ENCODE results near the gene CFTR.

Gene CFTR

DNA sequence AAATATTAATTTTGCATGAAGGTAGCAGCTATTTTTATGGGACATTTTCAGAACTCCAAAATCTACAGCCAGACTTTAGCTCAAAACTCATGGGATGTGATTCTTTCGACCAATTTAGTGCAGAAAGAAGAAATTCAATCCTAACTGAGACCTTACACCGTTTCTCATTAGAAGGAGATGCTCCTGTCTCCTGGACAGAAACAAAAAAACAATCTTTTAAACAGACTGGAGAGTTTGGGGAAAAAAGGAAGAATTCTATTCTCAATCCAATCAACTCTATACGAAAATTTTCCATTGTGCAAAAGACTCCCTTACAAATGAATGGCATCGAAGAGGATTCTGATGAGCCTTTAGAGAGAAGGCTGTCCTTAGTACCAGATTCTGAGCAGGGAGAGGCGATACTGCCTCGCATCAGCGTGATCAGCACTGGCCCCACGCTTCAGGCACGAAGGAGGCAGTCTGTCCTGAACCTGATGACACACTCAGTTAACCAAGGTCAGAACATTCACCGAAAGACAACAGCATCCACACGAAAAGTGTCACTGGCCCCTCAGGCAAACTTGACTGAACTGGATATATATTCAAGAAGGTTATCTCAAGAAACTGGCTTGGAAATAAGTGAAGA lies 112.3 kb downstream of the CFTR start:
- peak in 1 of 3 donors; percentile 10 for DNase-seq

DNA sequence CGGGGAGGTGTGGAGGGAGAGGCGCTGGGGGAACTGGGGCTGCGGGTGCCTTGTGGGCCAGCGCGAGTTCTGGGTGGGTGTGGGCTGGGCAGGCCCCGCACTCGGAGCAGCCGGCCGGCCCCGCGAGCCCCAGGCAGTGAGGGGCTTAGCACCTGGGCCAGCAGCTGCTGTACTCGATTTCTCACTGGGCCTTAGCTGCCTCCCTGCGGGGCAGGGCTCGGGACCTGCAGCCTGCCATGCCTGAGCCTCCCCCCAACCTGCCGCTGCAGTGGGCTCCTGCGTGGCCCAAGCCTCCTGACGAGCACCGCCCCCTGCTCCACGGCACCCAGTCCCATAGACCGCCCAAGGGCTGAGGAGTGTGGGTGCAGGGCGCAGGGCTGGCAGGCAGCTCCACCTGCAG lies 116.3 kb downstream of the CFTR start:
- DNase-seq = no peak

DNA sequence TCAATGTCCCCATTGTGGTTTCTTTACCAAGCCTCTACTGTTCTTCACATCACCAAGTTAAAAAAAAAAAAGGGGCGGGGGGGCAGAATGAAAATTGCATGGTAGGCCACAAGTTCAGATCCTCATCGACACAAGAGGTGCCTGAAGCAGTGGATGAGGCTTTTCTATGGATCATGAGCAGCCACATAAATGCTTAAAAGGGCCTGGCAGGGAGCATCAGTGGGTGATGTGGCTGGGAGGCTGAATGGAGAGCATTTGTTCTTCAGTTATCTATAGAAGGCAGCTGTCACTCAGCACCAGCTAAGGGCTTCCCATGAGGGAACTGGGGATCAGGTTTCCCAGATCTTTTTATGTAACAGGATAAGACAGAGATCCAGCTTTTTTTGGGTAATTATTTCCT lies 117.9 kb downstream of the CFTR start:
- DNase-seq = no peak

DNA sequence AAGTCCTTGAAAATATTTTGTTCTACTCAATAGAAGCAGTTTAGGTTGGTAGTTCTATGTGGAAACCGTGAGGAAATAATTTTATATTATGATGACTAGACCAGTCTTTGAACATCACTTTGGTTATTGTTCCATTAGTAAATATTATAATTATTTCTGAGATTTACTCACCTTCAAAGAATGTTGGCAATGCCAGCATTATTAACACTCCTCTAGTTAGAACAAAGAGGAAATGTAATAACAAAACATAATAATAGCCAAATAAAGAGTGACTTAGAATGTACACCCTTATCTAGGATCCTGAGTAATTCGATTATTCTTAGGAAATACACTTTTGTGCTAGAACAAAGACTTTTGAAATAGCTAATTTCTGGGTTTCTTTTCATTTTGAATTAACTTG lies 121.1 kb downstream of the CFTR start:
- no peak for DNase-seq

DNA sequence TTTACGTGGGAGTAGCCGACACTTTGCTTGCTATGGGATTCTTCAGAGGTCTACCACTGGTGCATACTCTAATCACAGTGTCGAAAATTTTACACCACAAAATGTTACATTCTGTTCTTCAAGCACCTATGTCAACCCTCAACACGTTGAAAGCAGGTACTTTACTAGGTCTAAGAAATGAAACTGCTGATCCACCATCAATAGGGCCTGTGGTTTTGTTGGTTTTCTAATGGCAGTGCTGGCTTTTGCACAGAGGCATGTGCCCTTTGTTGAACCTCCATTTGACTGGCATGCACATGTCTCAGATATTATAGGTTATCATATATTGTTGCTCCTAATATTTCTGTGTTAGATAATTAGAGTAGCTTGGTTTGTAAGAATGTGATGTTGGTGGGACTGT lies 123.8 kb downstream of the CFTR start:
- no peak for DNase-seq

DNA sequence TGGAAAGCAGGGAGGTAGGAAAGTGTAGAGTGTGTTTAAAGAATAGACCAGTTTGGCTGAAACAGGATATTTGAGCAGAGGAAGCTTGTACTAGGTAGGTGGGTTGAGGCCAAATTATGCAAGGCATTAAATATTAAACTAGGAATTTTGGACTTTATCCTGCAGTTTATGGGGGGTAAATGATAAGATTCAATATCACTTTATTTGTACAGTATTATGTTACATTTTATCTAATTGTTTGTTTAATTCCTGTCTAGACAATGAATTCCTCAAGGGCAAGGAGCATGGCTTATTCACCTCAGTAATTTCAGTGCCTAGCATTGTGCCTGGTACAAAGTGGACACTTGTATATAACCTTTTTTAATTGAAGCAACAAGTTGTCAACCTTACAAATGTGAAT lies 125.9 kb downstream of the CFTR start:
- DNase-seq = no peak

DNA sequence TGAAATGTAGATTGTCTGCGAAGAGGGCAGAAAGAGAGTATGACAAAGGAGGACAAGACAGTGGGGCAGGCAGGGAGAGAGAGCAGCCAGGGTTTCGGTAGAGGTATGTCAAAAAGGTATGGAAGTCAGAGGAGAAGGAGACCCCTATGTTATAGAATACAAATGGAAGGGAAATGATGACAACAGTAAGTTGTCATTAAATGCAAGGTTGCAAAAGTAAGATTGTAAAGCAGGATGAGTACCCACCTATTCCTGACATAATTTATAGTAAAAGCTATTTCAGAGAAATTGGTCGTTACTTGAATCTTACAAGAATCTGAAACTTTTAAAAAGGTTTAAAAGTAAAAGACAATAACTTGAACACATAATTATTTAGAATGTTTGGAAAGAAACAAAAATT lies 126.3 kb downstream of the CFTR start:
- no peak for DNase-seq

DNA sequence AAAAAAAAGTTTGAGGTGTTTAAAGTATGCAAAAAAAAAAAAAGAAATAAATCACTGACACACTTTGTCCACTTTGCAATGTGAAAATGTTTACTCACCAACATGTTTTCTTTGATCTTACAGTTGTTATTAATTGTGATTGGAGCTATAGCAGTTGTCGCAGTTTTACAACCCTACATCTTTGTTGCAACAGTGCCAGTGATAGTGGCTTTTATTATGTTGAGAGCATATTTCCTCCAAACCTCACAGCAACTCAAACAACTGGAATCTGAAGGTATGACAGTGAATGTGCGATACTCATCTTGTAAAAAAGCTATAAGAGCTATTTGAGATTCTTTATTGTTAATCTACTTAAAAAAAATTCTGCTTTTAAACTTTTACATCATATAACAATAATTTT lies 130.6 kb downstream of the CFTR start:
- no peak for DNase-seq

DNA sequence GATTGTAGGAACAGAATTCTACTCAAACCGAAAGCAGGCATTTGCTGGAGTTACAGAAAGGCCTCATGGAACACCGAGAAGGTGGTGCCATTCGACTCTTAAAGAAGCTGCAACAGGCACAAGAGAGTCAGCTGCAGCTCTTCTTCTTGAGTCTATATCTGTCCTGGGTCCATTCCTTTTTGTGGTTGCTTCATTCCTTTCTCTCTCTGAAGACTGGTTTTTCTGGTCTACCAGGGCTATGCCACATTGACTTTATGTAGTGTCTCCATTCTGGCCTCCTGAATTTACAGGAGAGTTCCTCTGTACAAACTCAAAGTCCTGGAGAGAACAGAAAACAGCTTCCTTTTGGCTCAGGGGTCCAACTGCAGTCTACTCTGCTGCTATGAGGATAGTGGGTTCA lies 132.8 kb downstream of the CFTR start:
- DNase-seq = no peak

DNA sequence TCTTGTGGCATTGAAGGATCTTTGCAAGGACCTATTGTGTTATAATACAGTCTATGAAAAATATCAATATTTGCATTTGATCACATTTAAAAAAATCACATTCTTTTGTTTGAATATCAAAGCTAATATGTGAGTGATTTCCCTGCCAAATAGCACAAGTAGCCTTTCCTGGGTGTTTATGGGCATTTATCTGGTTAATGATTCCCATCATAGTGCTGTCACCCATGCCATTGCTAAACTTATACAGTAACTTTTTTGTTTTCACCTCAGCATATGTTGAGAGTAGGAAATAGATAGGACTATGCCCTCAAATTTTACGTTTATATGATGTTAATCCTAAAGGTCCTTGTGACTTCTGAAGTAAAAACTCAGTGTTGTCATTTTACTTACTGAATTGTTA lies 136.9 kb downstream of the CFTR start:
- no peak for DNase-seq

DNA sequence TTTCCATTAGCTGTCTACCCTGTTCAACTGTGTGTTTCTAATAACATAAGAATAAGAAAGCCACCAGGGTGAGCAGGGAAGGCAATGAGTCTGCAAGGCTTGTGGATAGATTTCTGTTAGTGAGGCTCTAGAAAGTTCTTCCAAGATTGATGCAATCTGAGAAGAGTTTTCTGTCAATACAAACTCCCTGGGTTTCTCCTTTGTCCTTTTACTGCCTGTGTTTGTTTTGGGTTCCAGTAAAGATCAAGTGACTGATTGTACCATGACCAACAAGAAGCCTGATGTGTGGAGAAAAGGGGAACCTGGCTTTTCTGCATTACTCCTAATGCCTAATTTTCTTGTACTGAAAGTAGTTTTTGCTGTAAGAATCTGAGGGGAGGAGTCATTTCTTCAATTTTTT lies 139.9 kb downstream of the CFTR start:
- DNase-seq = no peak

DNA sequence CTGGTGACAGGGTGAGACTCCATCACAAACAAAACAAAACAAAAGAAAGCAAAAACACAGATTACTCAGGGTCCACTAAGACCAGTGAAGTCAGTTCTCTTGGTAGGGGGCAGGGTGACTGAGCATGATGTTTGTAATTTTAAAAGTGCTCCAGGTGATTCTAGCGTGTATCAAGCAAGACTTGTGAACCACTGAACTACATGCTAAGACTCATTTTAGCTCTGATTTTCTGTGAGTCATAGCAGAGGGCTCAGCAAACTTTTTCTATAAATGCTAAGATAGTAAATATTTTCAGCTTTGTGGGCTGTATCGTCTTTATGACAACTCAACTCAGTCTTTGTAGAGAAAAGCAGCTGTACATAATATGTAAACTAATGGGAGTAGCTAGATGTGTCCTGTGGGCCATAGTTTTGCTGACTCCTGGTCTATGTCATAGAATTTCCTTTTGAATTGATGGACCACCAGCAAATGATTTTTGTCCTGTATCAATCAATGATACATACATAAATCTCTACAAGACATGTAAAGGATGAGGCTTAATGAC lies 141.3 kb downstream of the CFTR start:
- DNase-seq = no peak

DNA sequence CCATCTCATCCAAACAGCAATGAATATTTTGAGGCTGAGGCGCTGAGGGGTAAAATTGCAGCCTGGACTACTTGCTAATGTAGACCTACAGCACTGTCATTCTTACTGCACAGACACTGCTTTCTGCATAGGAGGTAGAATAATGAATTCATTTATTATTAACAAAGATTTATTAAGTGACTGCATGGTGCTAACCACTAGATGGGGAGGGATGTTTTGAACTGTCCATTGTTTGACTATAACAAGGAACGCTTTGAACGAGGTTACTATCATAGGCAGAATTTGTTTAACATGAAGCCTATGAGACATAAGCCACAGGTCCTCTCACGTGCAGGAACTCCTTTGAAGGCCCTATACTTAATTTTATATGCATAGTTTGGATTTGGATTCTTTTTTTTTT lies 143.8 kb downstream of the CFTR start:
- no peak for DNase-seq

DNA sequence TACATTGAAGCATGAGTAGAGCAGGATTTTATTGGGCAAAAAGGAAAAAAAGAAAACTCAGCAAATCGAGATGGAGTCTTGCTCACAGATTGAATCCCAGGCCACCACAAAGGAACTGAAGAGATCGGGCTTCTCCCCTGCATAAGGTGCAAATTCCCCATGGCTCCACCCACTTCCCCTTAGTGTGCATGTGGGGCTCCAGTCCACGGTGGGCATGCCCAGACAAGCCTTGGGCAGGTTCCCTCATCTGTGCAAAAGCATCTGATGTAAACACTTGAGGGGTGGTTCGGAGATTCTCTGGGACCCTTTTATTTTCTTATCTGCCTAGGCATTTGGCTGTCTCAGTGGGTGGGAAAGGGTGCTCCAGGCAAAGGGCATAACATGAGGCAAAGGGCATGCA lies 150.7 kb downstream of the CFTR start:
- no peak for DNase-seq

DNA sequence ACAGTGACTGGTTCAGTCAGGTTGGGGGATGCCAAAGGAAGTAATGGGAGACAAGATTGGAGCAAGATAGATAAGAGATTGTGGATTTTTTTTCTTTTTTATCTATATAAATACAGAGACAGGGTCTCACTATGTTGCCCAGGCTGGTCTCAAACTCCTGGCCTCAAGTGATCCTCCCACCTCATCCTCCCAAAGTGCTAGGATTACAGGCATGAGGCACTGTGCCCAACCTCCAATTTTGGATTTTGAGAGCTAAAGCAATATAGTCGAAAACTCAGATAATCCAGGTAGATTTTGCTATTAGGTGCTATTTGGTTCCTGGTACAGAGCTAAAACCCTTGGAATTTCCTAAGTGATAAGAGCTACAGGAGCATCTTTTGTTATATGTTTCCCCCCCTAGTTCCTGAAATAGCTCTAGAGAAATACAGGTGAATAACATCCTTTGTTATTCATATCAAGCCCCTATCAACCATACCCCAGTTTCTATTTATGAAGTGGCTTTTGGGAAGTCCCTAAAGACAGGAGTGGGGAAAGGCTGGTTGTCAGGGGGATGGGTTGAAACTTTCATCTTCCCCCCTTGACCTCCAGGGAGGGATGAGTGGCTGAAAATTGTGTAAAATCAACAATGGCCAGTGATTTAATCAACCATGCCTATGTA lies 151.2 kb downstream of the CFTR start:
- no peak for DNase-seq

DNA sequence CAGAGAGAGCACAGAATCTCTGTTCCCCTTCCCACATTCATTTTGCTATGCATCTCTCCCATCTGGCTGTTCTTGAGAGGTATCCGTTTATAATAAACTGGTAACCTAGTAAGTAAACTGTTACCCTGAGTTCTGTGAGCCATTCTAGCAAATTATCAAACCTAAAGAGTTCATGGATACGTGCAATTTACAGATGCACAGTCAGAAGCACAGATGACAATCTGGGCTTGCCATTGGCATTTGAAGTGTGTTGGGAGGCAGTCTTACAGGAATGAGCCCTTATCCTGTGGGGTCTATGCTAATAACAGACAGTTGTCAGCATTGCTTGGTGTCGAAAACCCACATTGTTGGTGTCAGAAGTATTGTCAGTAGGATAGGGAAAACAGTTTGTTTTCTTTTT lies 151.8 kb downstream of the CFTR start:
- DNase-seq = no peak

DNA sequence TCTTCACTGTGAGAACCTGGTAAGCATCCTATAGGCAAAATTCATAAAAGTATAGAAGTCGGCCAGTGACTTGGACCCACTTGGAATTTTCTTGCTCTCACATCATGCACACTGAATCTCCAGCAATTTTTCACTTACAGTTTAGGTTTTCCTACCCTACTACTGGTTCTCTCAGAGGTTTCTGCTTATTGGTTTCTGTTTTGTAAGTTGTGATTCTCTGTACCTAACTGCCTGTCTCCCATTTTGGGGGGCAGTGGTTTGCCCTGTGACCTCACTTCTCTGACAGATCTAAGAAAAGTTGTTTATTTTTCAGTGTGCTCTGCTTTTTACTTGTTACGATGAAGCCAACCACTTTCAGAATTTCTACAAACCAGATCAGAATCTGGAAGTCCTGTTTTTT lies 158.1 kb downstream of the CFTR start:
- no peak for DNase-seq

DNA sequence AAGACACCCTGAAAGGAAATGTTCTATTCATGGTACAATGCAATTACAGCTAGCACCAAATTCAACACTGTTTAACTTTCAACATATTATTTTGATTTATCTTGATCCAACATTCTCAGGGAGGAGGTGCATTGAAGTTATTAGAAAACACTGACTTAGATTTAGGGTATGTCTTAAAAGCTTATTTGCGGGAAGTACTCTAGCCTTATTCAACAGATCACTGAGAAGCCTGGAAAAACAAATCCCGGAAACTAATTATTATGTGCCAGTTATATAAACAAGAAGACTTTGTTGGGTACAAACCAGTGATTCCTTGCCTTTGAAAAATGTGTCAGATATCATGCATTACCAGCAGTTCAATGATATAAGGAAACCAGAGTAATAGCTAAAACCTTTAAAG lies 160.1 kb downstream of the CFTR start:
- no peak for DNase-seq

DNA sequence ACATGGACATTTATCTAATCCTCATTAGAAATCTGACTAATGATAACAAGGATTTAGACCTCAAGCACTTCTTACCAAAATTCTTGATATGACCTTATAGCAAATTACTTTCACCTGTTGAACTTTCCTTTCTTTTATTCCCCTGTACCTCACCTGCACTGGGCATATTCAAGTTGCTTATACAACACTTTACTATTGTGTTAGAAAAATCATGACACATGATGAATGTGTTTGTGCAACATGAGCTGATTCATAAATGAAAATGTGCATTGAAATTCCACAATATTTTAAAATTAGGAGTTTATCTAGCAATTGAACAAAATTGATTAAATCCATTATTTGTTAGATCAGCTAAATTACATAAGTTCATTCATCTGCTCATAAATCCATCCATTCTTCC lies 160.6 kb downstream of the CFTR start:
- no peak for DNase-seq

DNA sequence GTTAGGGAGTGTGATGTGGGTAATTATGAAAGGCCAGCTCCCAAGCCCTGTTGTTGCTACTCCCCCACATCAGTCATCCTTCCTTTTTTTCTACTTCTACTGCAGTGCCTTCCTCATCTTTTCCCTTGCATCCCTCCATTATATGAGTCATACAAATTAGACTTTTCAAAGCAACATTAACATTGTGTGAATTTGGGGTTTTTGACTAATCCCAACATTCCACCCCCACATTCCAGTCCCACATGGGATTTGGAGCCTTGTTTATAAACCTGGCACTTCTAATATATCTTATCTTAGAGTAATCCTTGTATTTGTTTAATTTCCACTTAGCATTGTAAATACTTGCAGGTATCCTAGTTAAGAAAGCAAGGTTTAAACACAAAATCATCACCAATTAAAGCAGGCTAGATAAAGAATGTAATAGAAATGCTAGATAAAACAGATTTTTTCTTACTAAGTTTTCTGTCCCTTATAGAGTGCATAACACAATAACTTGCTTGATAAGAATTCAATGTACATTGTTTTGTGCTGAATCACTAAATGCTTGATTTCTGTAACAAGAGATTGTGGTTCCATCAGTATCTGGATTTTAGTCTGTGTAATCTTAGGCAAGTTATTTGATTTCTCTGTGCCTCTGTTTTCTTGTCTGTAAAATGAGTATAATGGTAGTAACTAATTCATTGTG lies 165.8 kb downstream of the CFTR start:
- peak in 1 of 3 donors; percentile 1 for DNase-seq

DNA sequence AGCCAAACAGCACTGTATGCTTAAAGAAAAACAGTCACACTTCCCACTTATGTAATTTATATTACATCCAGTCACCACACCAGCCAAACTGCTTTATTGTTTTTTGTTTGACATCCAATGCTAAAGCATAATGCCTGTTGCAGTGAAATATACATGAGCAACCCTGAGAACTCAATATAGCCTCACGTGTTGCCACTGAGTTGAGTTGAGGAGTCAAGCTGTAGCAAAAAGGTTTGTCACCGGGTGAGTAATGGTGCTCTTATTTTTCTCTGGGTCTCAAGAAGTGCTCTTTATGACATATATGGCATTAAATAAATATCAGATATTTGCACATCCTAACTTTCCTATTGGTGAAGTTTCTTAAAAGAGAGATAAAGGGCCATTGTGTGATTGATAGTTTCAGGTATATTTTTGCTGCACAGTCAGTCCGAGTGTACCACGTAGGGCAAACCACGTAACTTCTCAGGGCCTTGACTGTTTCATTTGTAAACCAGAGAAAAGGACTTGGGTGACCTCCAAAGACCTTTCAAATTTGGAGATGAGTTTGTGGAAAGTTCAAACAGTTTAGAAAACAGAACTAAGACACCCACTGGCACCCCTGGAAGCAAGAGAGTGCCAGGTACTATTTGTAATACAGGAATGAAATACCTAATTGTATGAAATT lies 168.5 kb downstream of the CFTR start:
- DNase-seq = no peak

DNA sequence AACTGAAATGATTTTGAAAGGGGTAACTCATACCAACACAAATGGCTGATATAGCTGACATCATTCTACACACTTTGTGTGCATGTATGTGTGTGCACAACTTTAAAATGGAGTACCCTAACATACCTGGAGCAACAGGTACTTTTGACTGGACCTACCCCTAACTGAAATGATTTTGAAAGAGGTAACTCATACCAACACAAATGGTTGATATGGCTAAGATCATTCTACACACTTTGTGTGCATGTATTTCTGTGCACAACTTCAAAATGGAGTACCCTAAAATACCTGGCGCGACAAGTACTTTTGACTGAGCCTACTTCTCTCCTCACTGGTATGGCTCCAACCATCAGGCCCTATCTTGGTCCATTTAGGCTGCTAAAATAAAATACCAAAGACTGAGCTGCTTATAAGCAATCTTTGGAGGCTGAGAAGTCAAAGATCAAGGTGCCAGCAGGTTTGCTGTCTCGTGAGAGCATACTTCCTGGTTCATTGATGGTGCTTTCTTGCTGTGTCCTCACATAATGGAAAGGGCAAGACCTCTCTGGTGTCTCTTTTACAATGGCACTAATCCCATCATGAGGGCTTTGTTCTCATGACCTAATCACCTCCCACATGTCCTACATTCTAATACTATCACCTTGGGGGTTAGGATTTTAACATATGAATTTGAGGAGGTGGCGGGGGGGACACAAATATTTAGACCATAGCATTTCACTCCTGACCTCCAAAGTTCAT lies 173.3 kb downstream of the CFTR start:
- no peak for DNase-seq

DNA sequence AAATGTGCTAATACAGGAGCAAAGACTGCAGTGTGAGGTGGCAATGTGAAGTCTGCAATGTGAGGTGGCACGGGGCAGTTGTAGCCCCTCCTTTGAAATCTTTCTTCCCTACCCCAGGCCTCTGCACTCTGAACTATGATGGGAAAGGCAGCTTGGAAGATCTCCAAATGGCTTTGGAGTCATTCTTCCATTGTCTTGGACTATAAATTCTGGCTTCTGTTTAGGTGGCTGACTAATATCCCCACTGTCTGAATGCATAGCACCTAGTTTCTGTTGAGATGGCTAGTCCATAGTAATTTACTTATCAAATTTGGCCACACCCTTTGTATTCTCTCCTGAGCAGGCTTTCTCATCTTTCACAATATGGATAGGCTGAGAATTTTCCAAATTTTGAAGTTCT lies 175.0 kb downstream of the CFTR start:
- no peak for DNase-seq

All from suppressor macrophage treated with lipopolysaccharide for 1 hour (primary cell).